ENCODE data around the gene ALDH1A2.

The ALDH1A2 gene

DNA sequence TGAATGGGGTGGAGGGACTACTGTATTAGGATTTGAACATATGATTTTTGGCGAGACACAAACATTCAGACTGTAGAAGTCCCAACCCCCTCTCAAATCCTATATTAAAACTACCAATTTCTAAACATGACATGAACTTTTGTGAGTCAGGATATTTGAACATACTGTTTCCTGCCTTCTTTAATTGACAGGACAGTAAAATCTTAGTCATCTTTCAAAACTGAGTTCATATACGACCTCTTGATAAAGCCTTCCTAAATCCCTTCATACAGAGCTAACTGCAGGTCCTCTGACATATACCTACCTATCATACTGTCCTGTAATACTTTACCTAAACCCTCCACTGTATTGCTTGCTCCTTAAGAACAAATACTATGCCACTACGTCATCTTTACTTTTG is 23.5 kb downstream of the ALDH1A2 start:
- Histone ChIP-seq H3F3A (ENCODE audit: control insufficient read depth, insufficient read depth) (no peaks in the 10 kb centered on the region), H3K79me2 (ENCODE audit: control insufficient read depth, low read length) (no peaks in the 10 kb centered on the region)

GRCh38 chr15:58040150-58040549 is 25.4 kb downstream of the ALDH1A2 start:
- Histone ChIP-seq H3K27ac (ENCODE audit: low read depth, low read length) (no peak overlapping the region), H3K9me3 (ENCODE audit: control insufficient read depth, insufficient read depth, low read length) (no peaks in the 10 kb centered on the region), H4K20me1 (ENCODE audit: control insufficient read depth, insufficient read depth, low read depth, low read length) (no peaks in the 10 kb centered on the region), H3F3A (ENCODE audit: control insufficient read depth, insufficient read depth) (no peaks in the 10 kb centered on the region), H3K79me2 (ENCODE audit: control insufficient read depth, low read length) (no peaks in the 10 kb centered on the region), H3K27me3 (ENCODE audit: control insufficient read depth, low read length) (no peaks in the 10 kb centered on the region), H3K36me3 (ENCODE audit: control insufficient read depth, low read length) (no peaks in the 10 kb centered on the region), H3K4me1 (ENCODE audit: control insufficient read depth, low read length) (no peaks in the 10 kb centered on the region), H3K9me2 (replicated peaks; ENCODE audit: control insufficient read depth, low read length) (no peaks in the 10 kb centered on the region), H3K4me3 (ENCODE audit: low read length) (no peak overlapping the region), H3K4me2 (ENCODE audit: low read length) (no peak overlapping the region)
- no peak for TF ChIP-seq CTCF (IDR thresholded peaks at IDR 0.05; ENCODE audit: low read depth, low read length, poor library complexity, severe bottlenecking)
- no peak for TF ChIP-seq EZH2phosphoT487 (IDR thresholded peaks at IDR 0.05; ENCODE audit: borderline replicate concordance, low read length)

More for the DNA sequence above, 23.5 kb downstream of the ALDH1A2 start:
- TF ChIP-seq EZH2phosphoT487 (IDR thresholded peaks at IDR 0.05; ENCODE audit: borderline replicate concordance, low read length) (no peak), CTCF (IDR thresholded peaks at IDR 0.05; ENCODE audit: low read depth, low read length, poor library complexity, severe bottlenecking) (no peak)
- no peak overlapping the region for H3K27ac ChIP-seq (ENCODE audit: low read depth, low read length)
- H4K20me1 ChIP-seq (ENCODE audit: control insufficient read depth, insufficient read depth, low read depth, low read length), result no peaks in the 10 kb centered on the region
- no peaks in the 10 kb centered on the region for H3K9me2 ChIP-seq (replicated peaks; ENCODE audit: control insufficient read depth, low read length)
- no peak overlapping the region for H3K4me2 ChIP-seq (ENCODE audit: low read length)
- no peaks in the 10 kb centered on the region for H3K9me3 ChIP-seq (ENCODE audit: control insufficient read depth, insufficient read depth, low read length)
- H3K4me1 ChIP-seq (ENCODE audit: control insufficient read depth, low read length), result no peaks in the 10 kb centered on the region
- H3K27me3 ChIP-seq (ENCODE audit: control insufficient read depth, low read length), result no peaks in the 10 kb centered on the region
- H3K36me3 ChIP-seq (ENCODE audit: control insufficient read depth, low read length), result no peaks in the 10 kb centered on the region
- H3K4me3 ChIP-seq (ENCODE audit: low read length), result no peak overlapping the region

DNA sequence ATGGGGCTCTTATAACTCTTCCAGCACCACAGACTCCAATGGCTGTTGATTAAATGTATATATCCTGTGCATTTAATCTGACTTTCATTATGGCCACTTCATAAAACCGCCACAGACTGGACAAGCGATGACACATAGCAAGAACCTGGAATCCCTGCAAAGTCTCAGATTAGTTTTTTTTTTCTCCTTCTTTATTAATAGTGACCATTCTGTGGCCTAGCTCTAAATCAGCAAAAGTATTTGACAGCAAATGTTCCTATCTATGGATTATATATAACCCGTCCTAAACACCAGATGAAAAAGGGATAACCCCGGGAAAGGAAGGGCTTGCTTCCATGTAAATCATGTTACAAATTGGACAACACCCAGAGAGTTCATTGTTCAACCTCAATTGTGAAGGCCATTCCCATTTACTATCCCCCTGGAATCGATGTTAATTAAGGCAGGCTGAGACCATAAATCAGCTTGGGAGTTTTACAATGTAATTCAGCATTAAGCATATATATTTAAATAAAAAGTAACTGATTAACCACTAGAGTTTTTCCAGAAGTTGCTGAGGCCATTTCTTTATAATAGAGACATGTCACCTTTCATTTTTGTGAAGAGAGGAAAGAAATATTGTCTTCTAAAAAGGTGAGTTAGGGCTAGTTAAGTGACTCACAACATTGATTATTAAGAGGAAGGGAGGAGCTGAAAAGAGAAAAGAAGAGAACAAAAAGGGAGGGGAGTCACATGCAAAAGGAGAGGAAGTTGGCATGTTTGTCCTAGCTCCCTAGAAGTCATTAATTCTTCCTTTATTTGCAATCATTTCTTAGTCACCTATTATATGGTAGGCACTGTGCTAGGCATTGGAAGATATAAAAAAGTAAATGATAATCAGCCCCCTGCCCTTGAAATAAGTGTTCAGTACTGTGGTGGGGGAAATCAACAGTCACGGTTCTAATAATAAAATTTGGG is 26.2 kb downstream of the ALDH1A2 start:
- no peak overlapping the region for H3K27ac ChIP-seq (ENCODE audit: low read depth, low read length)
- H3K36me3 ChIP-seq (ENCODE audit: control insufficient read depth, low read length), result no peaks in the 10 kb centered on the region
- no peak overlapping the region for H3K4me2 ChIP-seq (ENCODE audit: low read length)
- no peak overlapping the region for H3K4me3 ChIP-seq (ENCODE audit: low read length)
- TF ChIP-seq EZH2phosphoT487 (IDR thresholded peaks at IDR 0.05; ENCODE audit: borderline replicate concordance, low read length) (no peak), CTCF (IDR thresholded peaks at IDR 0.05; ENCODE audit: low read depth, low read length, poor library complexity, severe bottlenecking) (no peak)
- H4K20me1 ChIP-seq (ENCODE audit: control insufficient read depth, insufficient read depth, low read depth, low read length), result no peaks in the 10 kb centered on the region
- no peaks in the 10 kb centered on the region for H3K9me2 ChIP-seq (replicated peaks; ENCODE audit: control insufficient read depth, low read length)
- no peaks in the 10 kb centered on the region for H3F3A ChIP-seq (ENCODE audit: control insufficient read depth, insufficient read depth)
- no peaks in the 10 kb centered on the region for H3K27me3 ChIP-seq (ENCODE audit: control insufficient read depth, low read length)
- H3K79me2 ChIP-seq (ENCODE audit: control insufficient read depth, low read length), result no peaks in the 10 kb centered on the region
- H3K4me1 ChIP-seq (ENCODE audit: control insufficient read depth, low read length), result no peaks in the 10 kb centered on the region
- no peaks in the 10 kb centered on the region for H3K9me3 ChIP-seq (ENCODE audit: control insufficient read depth, insufficient read depth, low read length)
